OCI-LY1 (cell line): ENCODE data around the gene DRGX.

Experiments used
- EZH2 ChIP-seq: fragments of 200-600 bp; sonication (generic), shearing (Covaris generic); IDR thresholded peaks from 2 replicates; pipeline ENCODE4 v1.8.0; 2017; ENCODE audit warnings: borderline replicate concordance, mixed run types, mild to moderate bottlenecking, antibody characterized with exemption, low read length, moderate library complexity, mixed read lengths
- TF ChIP-seq, protein P1 (sequence below): fragments of 200-600 bp; sonication (generic), shearing (Covaris generic); IDR thresholded peaks from 2 replicates; pipeline ENCODE4 v1.5.1; 2017; ENCODE audit warnings: mild to moderate bottlenecking, antibody characterized with exemption, low read length, moderate library complexity, mixed read lengths

DNA sequence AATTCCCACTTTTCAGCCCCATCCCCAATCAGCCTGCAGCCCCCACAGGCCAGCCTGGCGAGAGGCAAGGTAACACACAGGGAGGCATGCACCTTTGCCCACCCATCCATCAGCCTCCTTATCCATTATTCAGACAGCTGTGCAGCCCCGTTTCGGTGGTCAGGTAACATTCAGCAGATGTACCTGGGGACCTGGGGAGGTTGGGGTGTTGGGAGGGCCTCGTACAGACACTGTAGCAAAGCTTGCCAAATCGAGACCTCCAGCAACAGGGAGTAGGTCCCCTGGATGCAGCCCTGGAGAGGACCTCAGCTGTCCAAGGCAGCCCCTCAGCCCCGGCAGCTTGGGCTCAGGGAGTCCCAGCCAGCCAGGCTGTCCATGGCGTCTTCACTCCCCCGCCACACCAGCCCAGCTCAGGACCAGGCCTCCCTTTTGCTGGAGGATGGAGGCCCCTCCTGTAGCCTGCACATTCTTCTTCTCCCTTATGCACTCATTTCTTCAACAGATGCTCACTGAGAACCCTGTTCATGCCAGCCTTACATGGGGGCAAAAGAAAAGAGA is 8.5 kb upstream of the DRGX start:
- TF ChIP-seq, protein P1, sequence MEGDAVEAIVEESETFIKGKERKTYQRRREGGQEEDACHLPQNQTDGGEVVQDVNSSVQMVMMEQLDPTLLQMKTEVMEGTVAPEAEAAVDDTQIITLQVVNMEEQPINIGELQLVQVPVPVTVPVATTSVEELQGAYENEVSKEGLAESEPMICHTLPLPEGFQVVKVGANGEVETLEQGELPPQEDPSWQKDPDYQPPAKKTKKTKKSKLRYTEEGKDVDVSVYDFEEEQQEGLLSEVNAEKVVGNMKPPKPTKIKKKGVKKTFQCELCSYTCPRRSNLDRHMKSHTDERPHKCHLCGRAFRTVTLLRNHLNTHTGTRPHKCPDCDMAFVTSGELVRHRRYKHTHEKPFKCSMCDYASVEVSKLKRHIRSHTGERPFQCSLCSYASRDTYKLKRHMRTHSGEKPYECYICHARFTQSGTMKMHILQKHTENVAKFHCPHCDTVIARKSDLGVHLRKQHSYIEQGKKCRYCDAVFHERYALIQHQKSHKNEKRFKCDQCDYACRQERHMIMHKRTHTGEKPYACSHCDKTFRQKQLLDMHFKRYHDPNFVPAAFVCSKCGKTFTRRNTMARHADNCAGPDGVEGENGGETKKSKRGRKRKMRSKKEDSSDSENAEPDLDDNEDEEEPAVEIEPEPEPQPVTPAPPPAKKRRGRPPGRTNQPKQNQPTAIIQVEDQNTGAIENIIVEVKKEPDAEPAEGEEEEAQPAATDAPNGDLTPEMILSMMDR: no peak
- TF ChIP-seq EZH2: no peak
